Glomerular endothelial cell (primary cell): ENCODE results near the gene CHDH. TPM values are rescaled to one million over a fixed set of nuclear protein-coding genes. Genes with fewer than 3 reads are reported as not detected.

Experiments used
- DNase-seq: peaks from one replicate; pipeline ENCODE4 v3.0.0-alpha.2; 2011; ENCODE audit warnings: low read depth, low spot score; ENCODE audit errors: extremely low read depth
- total RNA-seq: library from RNA; depleted of rRNA; stranded (reverse); fragments of >200 nt; gene quantifications from 2 replicates; pipeline ENCODE4 v1.2.3, GENCODE V29; 2015

CHDH gene
- total RNA-seq, 1 donor from 2014 or later, result 0.06 TPM

DNA sequence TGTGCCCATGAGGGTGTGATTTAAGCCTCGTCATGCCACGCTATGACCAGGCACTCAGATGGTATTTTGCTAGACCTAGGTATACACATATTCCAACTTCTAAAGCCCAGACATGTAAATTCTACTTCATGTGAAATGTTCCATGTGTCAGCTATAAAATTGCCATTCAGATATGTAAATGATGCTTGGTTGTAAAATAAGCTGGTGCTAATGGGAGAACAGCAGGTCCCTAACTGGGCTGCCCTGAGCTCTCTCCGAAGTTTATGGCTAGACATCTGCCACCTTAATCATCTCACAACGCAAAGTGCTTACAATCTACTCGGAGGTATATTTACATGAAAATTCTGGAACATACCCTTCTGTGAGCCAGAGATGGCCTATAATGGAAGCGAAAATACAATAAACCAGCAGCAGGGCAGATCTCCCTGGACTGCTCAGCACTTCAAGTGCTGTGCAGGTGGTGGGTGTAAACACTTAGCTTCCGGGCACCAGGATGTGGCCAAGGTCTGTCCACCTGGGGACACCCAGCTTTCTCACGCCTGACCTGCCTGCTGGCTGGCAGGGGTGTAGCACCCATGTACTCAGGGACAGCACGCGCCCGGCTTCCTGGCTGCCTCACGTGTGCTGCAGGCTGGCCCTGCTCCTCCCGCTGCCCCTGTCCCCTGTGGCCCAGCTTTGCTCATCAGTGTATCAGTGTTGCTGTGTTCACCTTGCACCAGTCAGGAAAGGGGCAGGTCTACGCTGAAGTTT lies 82.0 kb downstream of the CHDH start:
- no peak for DNase-seq

- DNase-seq, result no peak
These were observed 82.9 kb downstream of the CHDH start for GRCh38 chr3:53763353-53763752.

Other genes starting within 250 kb of the CHDH start
- gene IL17RB, start 149 bp upstream of the CHDH start, total RNA-seq, result not detected in 2 replicates
- gene ACTR8, start 35.7 kb upstream of the CHDH start, total RNA-seq, result 30.7 and 34.2 TPM in 2 replicates
- 19.4 and 20.4 TPM in 2 replicates for gene SELENOK, start 45.4 kb upstream of the CHDH start, total RNA-seq